Right atrium auricular region (tissue), 2 donors: Measurements from ENCODE around the gene CNTLN. TPM values are rescaled to one million over a fixed set of nuclear protein-coding genes. Genes with fewer than 3 reads are reported as not detected.

Source experiments
- DNase-seq: peaks from one replicate; pipeline ENCODE4 v3.0.0-alpha.2; 2019; ENCODE audit warnings: low spot score
- H3K27ac ChIP-seq, 2 donors: fragments of 200-600 bp; sonication (generic); 1 replicate in 1 of 2; 2 replicates in 1 of 2; pipeline ENCODE4 v1.5.1; 2016 to 2019
- H3K27me3 ChIP-seq, 2 donors: fragments of 200-600 bp; sonication (generic); one replicate each; pipeline versions ENCODE4 v1.5.1 to v1.6.0; 2017 to 2019
- H3K36me3 ChIP-seq: fragments of 200-600 bp; sonication (generic); one replicate; pipeline ENCODE4 v1.5.1; 2016
- H3K4me1 ChIP-seq, 2 donors: fragments of 200-600 bp; sonication (generic); one replicate each; pipeline versions ENCODE4 v1.5.1 to v1.6.0; 2017 to 2019
- H3K4me3 ChIP-seq, 2 donors: fragments of 200-600 bp; sonication (generic); 1 replicate in 1 of 2; 2 replicates in 1 of 2; pipeline ENCODE4 v1.5.1; 2017 to 2019; ENCODE audit warnings: mild to moderate bottlenecking in 1 of 2, moderate library complexity in 1 of 2
- H3K9me3 ChIP-seq, 2 donors: fragments of 200-600 bp; sonication (generic); one replicate each; pipeline ENCODE4 v1.5.1; 2019
- CTCF ChIP-seq, 2 donors: fragments of 200-600 bp; sonication (generic); IDR thresholded peaks; one replicate each; pipeline ENCODE4 v1.5.1; 2019; ENCODE audit warnings: antibody characterized with exemption in 2 of 2
- total RNA-seq, 2 donors: library from RNA; depleted of rRNA; stranded (reverse); fragments of >200 nt; gene quantifications; one replicate each; pipeline ENCODE4 v1.1.0, GENCODE V29; 2016

Gene CNTLN
- total RNA-seq, 2 donors from 2014 or later = 3.2 to 5.9 TPM

GRCh38 chr9:17185481-17186029 is 50.7 kb downstream of the CNTLN start:
- H3K27me3 ChIP-seq = no peaks in the 10 kb centered on the region
- no peak for TF ChIP-seq CTCF (IDR thresholded peaks at IDR 0.05)
- H3K36me3 ChIP-seq = no peaks in the 10 kb centered on the region
- H3K4me3 ChIP-seq = no peak overlapping the region
- no peaks in the 10 kb centered on the region for H3K4me1 ChIP-seq
- H3K27ac ChIP-seq = no peak overlapping the region
- DNase-seq = no peak
- H3K9me3 ChIP-seq = no peaks in the 10 kb centered on the region

- no peak for DNase-seq
- no peaks in the 10 kb centered on the region for H3K4me1 ChIP-seq
- no peaks in the 10 kb centered on the region for H3K9me3 ChIP-seq
- TF ChIP-seq CTCF (IDR thresholded peaks at IDR 0.05) = no peak
- H3K27me3 ChIP-seq = no peaks in the 10 kb centered on the region
- no peaks in the 10 kb centered on the region for H3K36me3 ChIP-seq
- no peak overlapping the region for H3K27ac ChIP-seq
- H3K4me3 ChIP-seq = no peak overlapping the region
Observed at GRCh38 chr9:17191082-17191481, 56.2 kb downstream of the CNTLN start.

- no peaks in the 10 kb centered on the region for H3K27me3 ChIP-seq
- no peak overlapping the region for H3K4me3 ChIP-seq
- no peak for DNase-seq
- H3K36me3 ChIP-seq = no peaks in the 10 kb centered on the region
- no peak for TF ChIP-seq CTCF (IDR thresholded peaks at IDR 0.05)
- peaks cover 0 to 28% of the 10 kb centered on the region in 2 donors for H3K9me3 ChIP-seq
- no peaks in the 10 kb centered on the region for H3K4me1 ChIP-seq
- no peak overlapping the region for H3K27ac ChIP-seq
Observed at GRCh38 chr9:17204611-17205152, 69.8 kb downstream of the CNTLN start.

GRCh38 chr9:17216011-17216410 is 81.2 kb downstream of the CNTLN start:
- no peak for TF ChIP-seq CTCF (IDR thresholded peaks at IDR 0.05)
- H3K27ac ChIP-seq = no peak overlapping the region
- DNase-seq = no peak
- no peaks in the 10 kb centered on the region for H3K27me3 ChIP-seq
- no peaks in the 10 kb centered on the region for H3K36me3 ChIP-seq
- no peaks in the 10 kb centered on the region for H3K4me1 ChIP-seq
- peaks cover 0 to 4% of the 10 kb centered on the region in 2 donors for H3K9me3 ChIP-seq
- no peak overlapping the region for H3K4me3 ChIP-seq

GRCh38 chr9:17216646-17217045 is 81.8 kb downstream of the CNTLN start:
- Histone ChIP-seq H3K36me3 (no peaks in the 10 kb centered on the region), H3K4me1 (no peaks in the 10 kb centered on the region), H3K27ac (no peak overlapping the region), H3K9me3 (no peaks in the 10 kb centered on the region), H3K27me3 (no peaks in the 10 kb centered on the region), H3K4me3 (no peak overlapping the region)
- no peak for DNase-seq
- no peak for TF ChIP-seq CTCF (IDR thresholded peaks at IDR 0.05)

- H3K9me3 ChIP-seq = no peaks in the 10 kb centered on the region
- no peak overlapping the region for H3K4me3 ChIP-seq
- H3K27ac ChIP-seq = no peak overlapping the region
- no peak for TF ChIP-seq CTCF (IDR thresholded peaks at IDR 0.05)
- no peaks in the 10 kb centered on the region for H3K27me3 ChIP-seq
- no peak for DNase-seq
- no peaks in the 10 kb centered on the region for H3K36me3 ChIP-seq
- no peaks in the 10 kb centered on the region for H3K4me1 ChIP-seq
Observed at GRCh38 chr9:17217272-17217671, 82.4 kb downstream of the CNTLN start.
